HG03280 (cell line): ENCODE data around the gene PRKAR1B.
"Not testable (repeated sequence)": the region's sequence is repeated elsewhere in the genome, so short reads cannot be mapped to it uniquely, and the experiment has no call there.

Source experiments
- ATAC-seq: cut with Tn5 transposase; IDR thresholded peaks from one replicate; pipeline ENCODE4 v1.9.1; 2021; ENCODE audit warnings: mild to moderate bottlenecking, moderate library complexity; ENCODE audit not compliant: unreplicated experiment

The PRKAR1B gene

GRCh38 chr7:562789-563628, 164.1 kb downstream of the PRKAR1B start:
- ATAC-seq, result no peak

- ATAC-seq, result no peak
These were observed 164.8 kb downstream of the PRKAR1B start for GRCh38 chr7:562374-562675.

- no peak for ATAC-seq
These were observed 165.3 kb downstream of the PRKAR1B start for GRCh38 chr7:561631-562373.

- no peak for ATAC-seq
These were observed 166.0 kb downstream of the PRKAR1B start for GRCh38 chr7:560966-561630.

GRCh38 chr7:559396-559705, 167.7 kb downstream of the PRKAR1B start:
- ATAC-seq, result no peak

- ATAC-seq, result no peak
These were observed 169.6 kb downstream of the PRKAR1B start for GRCh38 chr7:557558-557881.

GRCh38 chr7:556837-557557, 170.1 kb downstream of the PRKAR1B start:
- no peak for ATAC-seq

- no peak for ATAC-seq
These were observed 170.7 kb downstream of the PRKAR1B start for GRCh38 chr7:556291-556826.

- ATAC-seq, result no peak
These were observed 171.4 kb downstream of the PRKAR1B start for GRCh38 chr7:555551-556160.

- no peak for ATAC-seq
These were observed 173.4 kb downstream of the PRKAR1B start for GRCh38 chr7:553636-554111.

GRCh38 chr7:552868-553635, 174.0 kb downstream of the PRKAR1B start:
- no peak for ATAC-seq

- not testable (repeated sequence) for ATAC-seq
These were observed 174.8 kb downstream of the PRKAR1B start for GRCh38 chr7:552151-552867.

- ATAC-seq, result not testable (repeated sequence)
These were observed 175.5 kb downstream of the PRKAR1B start for GRCh38 chr7:551615-551970.

- no peak for ATAC-seq
These were observed 176.0 kb downstream of the PRKAR1B start for GRCh38 chr7:550881-551614.

- ATAC-seq, result no peak
These were observed 177.0 kb downstream of the PRKAR1B start for GRCh38 chr7:549891-550625.

- ATAC-seq, result no peak
These were observed 177.8 kb downstream of the PRKAR1B start for GRCh38 chr7:549066-549890.

- ATAC-seq, result no peak
These were observed 178.7 kb downstream of the PRKAR1B start for GRCh38 chr7:548401-548800.
